K562 (cell line): ENCODE results near the gene SGMS1. TPM values are rescaled to one million over a fixed set of nuclear protein-coding genes. Genes with fewer than 3 reads are reported as not detected.

Source experiments
- ATAC-seq: fragments of 200-7000 bp; cut with Tn5 transposase; 3 replicates; pipeline ENCODE4 v1.9.1; 2020; ENCODE audit warnings: moderate library complexity
- BruUV-seq: library from RNA; stranded (reverse); fragments of 400-500 nt; replicated peaks from 2 replicates; lab custom pipeline; 2021; lab: Mats Ljungman, UMichigan
- CTCF ChIA-PET: fragments of 300-600 bp; formaldehyde crosslinking; extraction: SDS; loops from one replicate; lab custom pipeline; 2021; ENCODE audit warnings: low intra/inter-chr PET ratio; lab: Yijun Ruan, JAX
- POLR2A ChIA-PET: fragments of 300-600, 350-650 bp; sonication (Branson Sonifier 250); formaldehyde crosslinking; extraction: SDS; loops from one replicate; lab custom pipeline; 2021; ENCODE audit warnings: antibody characterized with exemption, inconsistent platforms; lab: Yijun Ruan, JAX
- DNase-seq, 4 experiments: peaks; one replicate each; pipeline versions ENCODE4 v3.0.0 to v3.0.0-alpha.2; 2011 to 2018; ENCODE audit warnings: low spot score in 3 of 4, mixed read lengths in 3 of 4; ENCODE audit errors: extremely low read depth in 1 of 4
- FAIRE-seq: peaks from 2 replicates; lab custom pipeline; 2011; peaks lifted over from hg19 to GRCh38; lab: Jason Lieb, UNC
- H2AFZ ChIP-seq: 2 replicates; pipeline ENCODE4 v1.6.0; 2011; ENCODE audit warnings: low read depth, low read length, control low read depth, inconsistent platforms
- H3K27ac ChIP-seq: fragments of 200-600 bp; 3 replicates; pipeline ENCODE4 v1.8.0; 2011; ENCODE audit warnings: low read depth, mild to moderate bottlenecking, control low read depth, inconsistent platforms, low read length, moderate library complexity, mixed read lengths; ENCODE audit errors: extremely low read depth
- H3K27me3 ChIP-seq, 2 experiments: fragments of 300-600 bp in 1 of 2; 2 replicates in 1 of 2; 3 replicates in 1 of 2; pipeline versions ENCODE4 v1.6.0 to v1.8.0; 2011; ENCODE audit warnings: inconsistent platforms in 2 of 2, low read length in 2 of 2, mild to moderate bottlenecking in 1 of 2, mixed read lengths in 1 of 2, moderate library complexity in 1 of 2; ENCODE audit not compliant: control insufficient read depth in 2 of 2, insufficient read depth in 2 of 2
- H3K36me3 ChIP-seq: fragments of 300-600 bp; 3 replicates; pipeline ENCODE4 v1.8.0; 2011; ENCODE audit warnings: mild to moderate bottlenecking, low read length, inconsistent platforms; ENCODE audit not compliant: control insufficient read depth, insufficient read depth
- H3K4me1 ChIP-seq, 2 experiments: fragments of 200-600 bp in 1 of 2; replicated peaks in 1 of 2; 2 replicates in 1 of 2; 3 replicates in 1 of 2; pipeline versions ENCODE4 v1.5.1 to v1.8.0; 2011; ENCODE audit warnings: inconsistent platforms in 2 of 2, low read length in 2 of 2, mild to moderate bottlenecking in 1 of 2, mixed read lengths in 1 of 2, moderate library complexity in 1 of 2; ENCODE audit not compliant: control insufficient read depth in 2 of 2, insufficient read depth in 2 of 2
- H3K4me2 ChIP-seq: 2 replicates; pipeline ENCODE4 v1.6.1; 2011; ENCODE audit warnings: low read length, control low read depth, inconsistent platforms, mixed read lengths; ENCODE audit not compliant: insufficient read depth
- H3K4me3 ChIP-seq: fragments of 200-600 bp; sonication (generic), shearing (Covaris generic); 2 replicates; pipeline ENCODE4 v1.5.1; 2016; ENCODE audit warnings: control low read depth, inconsistent platforms
- H3K79me2 ChIP-seq: fragments of 200-600 bp; 3 replicates; pipeline ENCODE4 v1.8.0; 2011; ENCODE audit warnings: low read length, inconsistent platforms; ENCODE audit not compliant: control insufficient read depth, insufficient read depth
- H3K9ac ChIP-seq, 2 experiments: 2 replicates each; pipeline versions ENCODE4 v1.6.0 to v1.6.1; 2011; ENCODE audit warnings: low read depth in 2 of 2, low read length in 2 of 2, control low read depth in 1 of 2, inconsistent platforms in 1 of 2, mild to moderate bottlenecking in 1 of 2, mixed read lengths in 1 of 2; ENCODE audit not compliant: insufficient read depth in 1 of 2
- H3K9me1 ChIP-seq: one replicate; pipeline ENCODE4 v1.6.0; 2011; ENCODE audit warnings: inconsistent platforms, mild to moderate bottlenecking, low read length, moderate library complexity; ENCODE audit not compliant: control insufficient read depth, insufficient read depth
- H3K9me3 ChIP-seq: replicated peaks from 2 replicates; pipeline ENCODE4 v1.5.1; 2011; ENCODE audit warnings: low read depth, low read length, inconsistent platforms; ENCODE audit not compliant: control insufficient read depth, insufficient read depth
- H4K20me1 ChIP-seq: replicated peaks from 2 replicates; pipeline ENCODE4 v1.6.1; 2011; ENCODE audit warnings: low read length, inconsistent platforms, mixed read lengths; ENCODE audit not compliant: control insufficient read depth, insufficient read depth
- CEBPB ChIP-seq: fragments of 450-650 bp; IDR thresholded peaks from 2 replicates; pipeline ENCODE4 v1.6.1; 2016; ENCODE audit warnings: missing genetic modification characterization, missing compliant biosample characterization
- CLOCK ChIP-seq: fragments of 250-450 bp; sonication (Bioruptor Pico); IDR thresholded peaks from 2 replicates; pipeline ENCODE4 v1.4.0; 2020; ENCODE audit warnings: mild to moderate bottlenecking, moderate library complexity, borderline replicate concordance
- GMEB1 ChIP-seq: fragments of 250-450 bp; sonication (Bioruptor Pico); IDR thresholded peaks from 2 replicates; pipeline ENCODE4 v1.4.0; 2020; ENCODE audit warnings: mild to moderate bottlenecking
- KDM1A ChIP-seq, 2 experiments: fragments of 450-650 bp; IDR thresholded peaks; 2 replicates each; pipeline ENCODE4 v1.6.1; 2016; ENCODE audit warnings: mild to moderate bottlenecking in 2 of 2
- KLF13 ChIP-seq: fragments of 450-650 bp; IDR thresholded peaks from 2 replicates; pipeline ENCODE4 v1.6.1; 2016; ENCODE audit warnings: missing genetic modification characterization, low read depth, mild to moderate bottlenecking, missing compliant biosample characterization, moderate library complexity, borderline replicate concordance
- L3MBTL2 ChIP-seq: fragments of 450-650 bp; IDR thresholded peaks from 2 replicates; pipeline ENCODE4 v1.6.1; 2016; ENCODE audit warnings: mild to moderate bottlenecking, moderate library complexity
- NCOA2 ChIP-seq, 2 experiments: fragments of 450-650 bp; IDR thresholded peaks; 2 replicates each; pipeline ENCODE4 v1.6.1; 2018; ENCODE audit warnings: mild to moderate bottlenecking in 2 of 2, moderate library complexity in 1 of 2; ENCODE audit not compliant: partially characterized antibody in 2 of 2
- NCOA6 ChIP-seq: fragments of 450-650 bp; IDR thresholded peaks from 2 replicates; pipeline ENCODE4 v1.6.1; 2017; ENCODE audit warnings: mild to moderate bottlenecking
- SREBF1 ChIP-seq: fragments of 150-350 bp; IDR thresholded peaks from 2 replicates; pipeline ENCODE4 v1.6.1; 2014; ENCODE audit warnings: antibody characterized with exemption, low read depth, low read length, borderline replicate concordance
- ZBTB33 ChIP-seq: sonication (generic); formaldehyde crosslinking; IDR thresholded peaks from 2 replicates; pipeline ENCODE4 v1.8.1; 2023; ENCODE audit warnings: mild to moderate bottlenecking, missing genetic modification reagents
- ZMIZ1 ChIP-seq, 2 experiments: fragments of 150-350 bp in 1 of 2; IDR thresholded peaks; 2 replicates each; pipeline ENCODE4 v1.6.1; 2012 to 2016; ENCODE audit warnings: low read depth in 2 of 2, low read length in 2 of 2, mild to moderate bottlenecking in 1 of 2, moderate library complexity in 1 of 2
- ZNF695 ChIP-seq: fragments of 450-650 bp; formaldehyde crosslinking; IDR thresholded peaks from 2 replicates; pipeline ENCODE4 v1.4.0; 2020; ENCODE audit warnings: mild to moderate bottlenecking, moderate library complexity
- ZNF830 ChIP-seq: fragments of 250-450 bp; sonication (Bioruptor Pico); IDR thresholded peaks from 2 replicates; pipeline ENCODE4 v1.5.0; 2021; ENCODE audit warnings: mild to moderate bottlenecking
- WGBS: fragments of 100-300 bp; shearing (Covaris generic); methylation state at CpG from one replicate; pipeline ENCODE4 v1.1.6; 2016; ENCODE audit warnings: low coverage, mixed read lengths; ENCODE audit not compliant: insufficient coverage; ENCODE audit errors: missing lambda C conversion rate; 5-methylcytosine and 5-hydroxymethylcytosine counted together
- in situ Hi-C: fragments of 300-500 bp; cut with MboI; formaldehyde crosslinking; loops from 4 replicates; pipeline ENCODE4 v1.15.0; 2018; ENCODE audit warnings: inconsistent platforms, mixed read lengths
- intact Hi-C: fragments of 100-400 bp; cut with micrococcal nuclease; formaldehyde crosslinking; loops from 2 replicates; pipeline ENCODE4 v1.14.2; 2022
- polyA plus RNA-seq, 8 experiments: library from polyadenylated mRNA; depleted of rRNA in 4 of 8; stranded (reverse) in 5 of 8; unstranded in 3 of 8; fragments of >200 nt; fragmentation: Nextera tagmentation in 2 of 8; fragmentation: Illumina TruSeq in 1 of 8; extraction: Ambion mirVana in 2 of 8; extraction: Trizol in 1 of 8; gene quantifications; 2 replicates each; pipeline versions ENCODE4 v1.2.1 to v1.2.3, GENCODE V29; 2011 to 2014; ENCODE audit warnings: inconsistent platforms in 1 of 8, missing spikeins in 1 of 8
- total RNA-seq, 7 experiments: library from RNA; depleted of rRNA in 6 of 7; stranded (reverse); fragments of >200 nt in 6 of 7; fragmentation: Illumina TruSeq in 2 of 7; extraction: Trizol in 2 of 7; gene quantifications; 2 replicates each; pipeline versions ENCODE4 v1.2.1 to v1.2.3, GENCODE V29; 2011 to 2021; ENCODE audit warnings: low replicate concordance in 1 of 7

SGMS1 gene
- total and polyA plus RNA-seq, 9 of the 15 experiments (the other 6 are each of a cell fraction or from before 2014, with no cell fraction given), result 22.6 to 232 (median 82.2) TPM

- H3K9ac ChIP-seq, result no peak overlapping the region
- TF ChIP-seq SREBF1, result no peak
- TF ChIP-seq CEBPB (tag), result peak; percentile 64
- no peak for TF ChIP-seq KLF13 (tag)
- no peak for TF ChIP-seq NCOA2 (IDR thresholded peaks at IDR 0.05; ENCODE audit: partially characterized antibody in 2 of 2)
- TF ChIP-seq ZMIZ1 (IDR thresholded peaks at IDR 0.05; ENCODE audit: low read depth in 2 of 2, low read length in 2 of 2), result no peak
- no peak for TF ChIP-seq GMEB1 (CRISPR knock-in tag)
- TF ChIP-seq ZNF695 (CRISPR knock-in tag), result no peak
- TF ChIP-seq CLOCK (CRISPR knock-in tag), result no peak
- TF ChIP-seq ZBTB33, result no peak
- TF ChIP-seq L3MBTL2, result no peak
- no peak for TF ChIP-seq NCOA6
- no peak for TF ChIP-seq KDM1A (IDR thresholded peaks at IDR 0.05)
- no peak for TF ChIP-seq ZNF830 (CRISPR knock-in tag)
These were observed 228.5 kb downstream of the SGMS1 start for GRCh38 chr10:50395271-50395670.

More at GRCh38 chr10:50395271-50395670, 228.5 kb downstream of the SGMS1 start:
- H3K79me2 ChIP-seq, result peaks cover 99% of the 10 kb centered on the region
- no peak overlapping the region for H2AFZ ChIP-seq
- in situ Hi-C loops, result no loop called here
- intact Hi-C loops, result no loop called here
- POLR2A ChIA-PET, result interaction anchor here (1.1 to 4.4 kb wide), 2 partner anchors 9 to 24 kb away, joined by 3 to 23 read pairs; no protein-coding TSS in a partner anchor
- H3K36me3 ChIP-seq, result peaks cover 36% of the 10 kb centered on the region
- no peak overlapping the region for H3K4me2 ChIP-seq
- H3K9me3 ChIP-seq, result no peaks in the 10 kb centered on the region
- DNase-seq, result no peak
- no TSS peak for BruUV-seq
- H3K9me1 ChIP-seq, result no peaks in the 10 kb centered on the region
- no peaks in the 10 kb centered on the region for H3K27me3 ChIP-seq
- ATAC-seq, result no peak
- peaks cover 14 to 51% of the 10 kb centered on the region in 2 experiments for H3K4me1 ChIP-seq
- no peak for FAIRE-seq
- no peak overlapping the region for H3K27ac ChIP-seq
- WGBS, result 83% methylated on average over 1 of the region's 1 CpG
- CTCF ChIA-PET, result no interaction called here
- peaks cover 55% of the 10 kb centered on the region for H4K20me1 ChIP-seq
- H3K4me3 ChIP-seq, result no peak overlapping the region
